CD4-positive, alpha-beta T cell treated with Interleukin-15 for 1 hour (primary cell): ENCODE results near the gene AFP.

Experiments
- DNase-seq: peaks from one replicate; pipeline ENCODE4 v3.0.0-alpha.2; 2020

Gene AFP

DNA sequence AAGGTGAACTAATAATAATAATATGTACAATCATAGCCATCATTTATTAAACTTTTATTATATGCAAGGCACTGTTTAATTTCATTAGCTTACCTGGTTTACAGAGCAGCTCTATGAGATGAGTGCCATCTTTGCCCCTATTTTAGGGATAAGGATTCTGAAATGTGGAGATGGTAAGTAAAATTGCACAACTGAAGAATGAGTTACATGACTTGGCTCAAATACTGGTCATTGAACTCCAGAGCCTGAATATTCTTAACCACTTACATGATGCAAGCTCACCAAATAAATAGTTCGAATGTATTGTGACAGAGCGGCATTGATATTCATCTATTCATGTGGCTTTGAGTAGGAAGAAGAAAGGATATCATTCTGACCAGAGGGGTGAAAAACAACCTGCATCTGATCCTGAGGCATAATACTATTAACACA, 20.2 kb upstream of the AFP start:
- DNase-seq = no peak

DNA sequence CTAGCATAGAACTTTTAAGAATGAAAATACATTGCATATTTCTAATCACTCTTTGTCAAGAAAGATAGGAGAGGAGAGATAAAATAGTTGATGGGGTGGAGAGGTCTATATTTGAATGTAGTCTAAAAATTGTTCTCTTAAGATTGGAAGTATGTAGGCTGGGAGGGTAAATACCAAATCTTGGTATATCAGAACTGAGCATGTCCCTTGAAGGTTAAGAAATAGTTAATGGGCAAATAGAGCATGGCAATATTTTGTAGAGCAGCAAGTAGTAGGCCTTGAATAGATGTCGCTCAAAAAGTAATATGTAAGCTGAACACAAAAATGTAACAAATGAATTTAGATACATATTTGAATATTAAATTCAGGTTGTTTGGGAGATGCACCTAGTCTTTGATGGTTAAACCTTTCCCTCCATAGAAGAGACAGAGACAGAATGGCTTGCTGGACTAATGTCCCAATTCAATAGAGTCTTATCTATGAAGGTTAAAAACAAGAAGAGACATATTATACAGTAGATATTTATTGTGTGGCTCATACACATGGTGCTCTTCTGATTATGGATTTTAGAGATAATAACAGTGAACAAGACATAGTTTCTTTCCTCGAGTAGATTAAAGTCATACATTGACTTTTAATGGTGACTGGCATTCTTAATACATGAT, 19.5 kb upstream of the AFP start:
- DNase-seq = no peak

DNA sequence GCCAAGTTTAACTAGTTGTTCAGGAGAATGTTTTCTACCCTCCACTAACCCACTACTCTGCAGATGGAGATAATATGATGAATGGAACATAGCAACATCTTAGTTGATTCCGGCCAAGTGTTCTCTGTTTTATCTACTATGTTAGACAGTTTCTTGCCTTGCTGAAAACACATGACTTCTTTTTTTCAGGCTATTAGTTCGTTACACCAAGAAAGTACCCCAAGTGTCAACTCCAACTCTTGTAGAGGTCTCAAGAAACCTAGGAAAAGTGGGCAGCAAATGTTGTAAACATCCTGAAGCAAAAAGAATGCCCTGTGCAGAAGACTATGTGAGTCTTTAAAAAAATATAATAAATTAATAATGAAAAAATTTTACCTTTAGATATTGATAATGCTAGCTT, 18.7 kb upstream of the AFP start:
- no peak for DNase-seq

DNA sequence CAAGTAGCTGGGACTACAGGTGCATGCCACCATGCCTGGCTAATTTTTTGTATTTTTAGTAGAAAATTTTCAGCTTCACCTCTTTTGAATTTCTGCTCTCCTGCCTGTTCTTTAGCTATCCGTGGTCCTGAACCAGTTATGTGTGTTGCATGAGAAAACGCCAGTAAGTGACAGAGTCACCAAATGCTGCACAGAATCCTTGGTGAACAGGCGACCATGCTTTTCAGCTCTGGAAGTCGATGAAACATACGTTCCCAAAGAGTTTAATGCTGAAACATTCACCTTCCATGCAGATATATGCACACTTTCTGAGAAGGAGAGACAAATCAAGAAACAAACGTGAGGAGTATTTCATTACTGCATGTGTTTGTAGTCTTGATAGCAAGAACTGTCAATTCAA, 18.0 kb upstream of the AFP start:
- no peak for DNase-seq

DNA sequence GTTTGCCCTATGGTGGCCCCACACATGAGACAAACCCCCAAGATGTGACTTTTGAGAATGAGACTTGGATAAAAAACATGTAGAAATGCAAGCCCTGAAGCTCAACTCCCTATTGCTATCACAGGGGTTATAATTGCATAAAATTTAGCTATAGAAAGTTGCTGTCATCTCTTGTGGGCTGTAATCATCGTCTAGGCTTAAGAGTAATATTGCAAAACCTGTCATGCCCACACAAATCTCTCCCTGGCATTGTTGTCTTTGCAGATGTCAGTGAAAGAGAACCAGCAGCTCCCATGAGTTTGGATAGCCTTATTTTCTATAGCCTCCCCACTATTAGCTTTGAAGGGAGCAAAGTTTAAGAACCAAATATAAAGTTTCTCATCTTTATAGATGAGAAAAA, 17.3 kb upstream of the AFP start:
- no peak for DNase-seq

DNA sequence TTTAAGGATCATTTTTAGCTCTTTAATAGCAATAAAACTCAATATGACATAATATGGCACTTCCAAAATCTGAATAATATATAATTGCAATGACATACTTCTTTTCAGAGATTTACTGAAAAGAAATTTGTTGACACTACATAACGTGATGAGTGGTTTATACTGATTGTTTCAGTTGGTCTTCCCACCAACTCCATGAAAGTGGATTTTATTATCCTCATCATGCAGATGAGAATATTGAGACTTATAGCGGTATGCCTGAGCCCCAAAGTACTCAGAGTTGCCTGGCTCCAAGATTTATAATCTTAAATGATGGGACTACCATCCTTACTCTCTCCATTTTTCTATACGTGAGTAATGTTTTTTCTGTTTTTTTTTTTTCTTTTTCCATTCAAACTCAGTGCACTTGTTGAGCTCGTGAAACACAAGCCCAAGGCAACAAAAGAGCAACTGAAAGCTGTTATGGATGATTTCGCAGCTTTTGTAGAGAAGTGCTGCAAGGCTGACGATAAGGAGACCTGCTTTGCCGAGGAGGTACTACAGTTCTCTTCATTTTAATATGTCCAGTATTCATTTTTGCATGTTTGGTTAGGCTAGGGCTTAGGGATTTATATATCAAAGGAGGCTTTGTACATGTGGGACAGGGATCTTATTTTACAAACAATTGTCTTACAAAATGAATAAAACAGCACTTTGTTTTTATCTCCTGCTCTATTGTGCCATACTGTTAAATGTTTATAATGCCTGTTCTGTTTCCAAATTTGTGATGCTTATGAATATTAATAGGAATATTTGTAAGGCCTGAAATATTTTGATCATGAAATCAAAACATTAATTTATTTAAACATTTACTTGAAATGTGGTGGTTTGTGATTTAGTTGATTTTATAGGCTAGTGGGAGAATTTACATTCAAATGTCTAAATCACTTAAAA, 16.6 kb upstream of the AFP start:
- DNase-seq = no peak

DNA sequence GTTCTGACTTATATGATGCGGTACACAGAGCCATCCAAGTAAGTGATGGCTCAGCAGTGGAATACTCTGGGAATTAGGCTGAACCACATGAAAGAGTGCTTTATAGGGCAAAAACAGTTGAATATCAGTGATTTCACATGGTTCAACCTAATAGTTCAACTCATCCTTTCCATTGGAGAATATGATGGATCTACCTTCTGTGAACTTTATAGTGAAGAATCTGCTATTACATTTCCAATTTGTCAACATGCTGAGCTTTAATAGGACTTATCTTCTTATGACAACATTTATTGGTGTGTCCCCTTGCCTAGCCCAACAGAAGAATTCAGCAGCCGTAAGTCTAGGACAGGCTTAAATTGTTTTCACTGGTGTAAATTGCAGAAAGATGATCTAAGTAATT, 15.4 kb upstream of the AFP start:
- no peak for DNase-seq

DNA sequence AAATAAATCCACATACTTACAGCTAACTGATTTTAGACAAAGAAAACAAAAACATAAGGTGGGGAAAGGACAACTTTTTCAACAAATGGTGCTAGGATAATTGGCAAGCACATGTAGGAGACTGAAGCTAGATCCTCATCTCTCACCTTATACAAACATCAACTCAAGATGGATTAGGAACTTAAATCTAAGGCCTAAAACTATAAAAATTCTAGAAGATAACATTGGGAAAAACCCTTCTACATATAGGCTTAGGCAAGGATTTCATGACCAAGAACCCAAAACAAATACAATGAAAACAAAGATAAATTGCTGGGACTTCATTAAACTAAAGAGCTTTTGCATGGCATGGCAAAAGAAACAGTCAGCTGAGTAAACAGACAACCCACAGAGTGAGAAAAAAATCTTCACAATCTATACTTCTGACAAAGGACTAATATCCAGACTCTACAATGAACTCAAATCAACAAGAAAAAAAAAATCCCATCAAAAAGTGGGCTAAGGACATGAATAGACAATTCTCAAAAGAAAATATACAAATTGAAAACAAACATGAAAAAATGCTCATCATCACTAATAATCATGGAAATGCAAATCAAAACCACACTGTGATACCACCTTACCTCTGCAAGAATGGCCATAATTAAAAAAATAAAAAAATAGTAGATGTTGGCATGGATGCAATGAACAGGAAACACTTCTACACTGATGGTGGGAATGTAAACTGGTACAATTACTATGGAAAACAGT, 14.1 kb upstream of the AFP start:
- DNase-seq = no peak

DNA sequence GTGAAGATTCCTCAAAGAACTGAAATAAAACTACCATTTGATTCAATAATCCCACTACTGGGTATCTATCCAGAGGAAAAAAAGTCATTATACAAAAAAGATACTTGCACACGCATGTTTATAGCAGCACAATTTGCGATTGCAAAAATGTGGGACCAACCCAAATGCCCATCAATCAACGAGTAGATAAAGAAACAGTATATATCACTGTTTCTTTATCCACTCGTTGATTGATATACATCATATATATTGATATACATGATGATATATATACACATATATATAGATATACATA, 13.6 kb upstream of the AFP start:
- DNase-seq = no peak

DNA sequence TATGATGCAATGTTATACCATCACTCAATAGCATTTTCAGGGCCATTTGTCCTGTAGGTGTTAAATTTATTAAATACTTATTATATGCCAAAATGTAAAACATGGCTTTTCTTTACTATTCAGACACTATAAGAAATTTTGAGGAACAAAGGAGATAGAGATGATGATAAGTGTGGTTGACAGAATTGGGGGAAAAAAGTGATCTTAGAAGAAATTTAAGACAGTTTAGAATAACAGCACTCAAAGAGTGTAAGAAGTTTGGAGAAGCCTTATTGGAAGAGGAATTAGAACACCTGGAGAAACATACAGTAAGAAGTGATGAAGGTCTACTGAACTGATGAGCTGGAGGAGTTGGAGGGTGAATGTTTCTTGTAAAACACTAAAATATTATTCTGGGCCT, 12.8 kb upstream of the AFP start:
- no peak for DNase-seq

DNA sequence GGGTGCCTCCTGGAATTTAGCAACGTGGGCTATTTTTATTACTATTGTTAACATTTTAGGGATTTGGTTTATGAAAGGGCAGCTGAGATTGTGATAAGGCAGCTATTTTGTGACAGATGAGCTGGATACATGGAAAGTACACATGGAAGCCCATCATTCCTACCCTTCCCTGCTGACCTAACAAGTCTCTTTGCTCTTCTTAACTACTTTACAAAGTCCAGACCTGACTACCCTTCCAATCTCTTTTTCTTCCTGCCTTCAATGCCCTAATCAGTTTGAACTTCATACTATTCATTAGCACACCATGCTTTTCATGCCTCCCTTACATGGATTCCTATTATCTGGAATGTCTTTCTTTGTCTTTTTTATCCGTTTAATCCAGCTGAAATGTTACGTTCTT, 9.4 kb upstream of the AFP start:
- DNase-seq = no peak

DNA sequence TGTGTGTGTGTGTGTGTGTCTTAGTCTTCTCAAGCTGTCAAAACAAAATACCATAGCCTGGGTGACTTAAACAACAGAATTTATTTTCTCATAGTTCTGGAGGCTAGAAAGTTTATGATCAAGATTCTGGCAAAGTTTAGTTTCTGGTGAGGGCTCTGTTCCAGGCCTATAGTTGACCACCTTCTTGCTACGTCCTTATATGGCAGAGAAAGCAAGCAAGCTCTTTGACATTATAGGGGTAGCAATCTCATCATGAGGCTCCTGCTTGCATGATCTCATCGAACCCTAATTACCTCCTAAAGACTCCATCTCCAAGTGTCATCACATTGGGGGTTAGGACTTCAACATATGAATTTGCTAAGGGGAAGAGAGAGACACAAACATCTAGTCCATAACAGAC, 6.9 kb upstream of the AFP start:
- no peak for DNase-seq

DNA sequence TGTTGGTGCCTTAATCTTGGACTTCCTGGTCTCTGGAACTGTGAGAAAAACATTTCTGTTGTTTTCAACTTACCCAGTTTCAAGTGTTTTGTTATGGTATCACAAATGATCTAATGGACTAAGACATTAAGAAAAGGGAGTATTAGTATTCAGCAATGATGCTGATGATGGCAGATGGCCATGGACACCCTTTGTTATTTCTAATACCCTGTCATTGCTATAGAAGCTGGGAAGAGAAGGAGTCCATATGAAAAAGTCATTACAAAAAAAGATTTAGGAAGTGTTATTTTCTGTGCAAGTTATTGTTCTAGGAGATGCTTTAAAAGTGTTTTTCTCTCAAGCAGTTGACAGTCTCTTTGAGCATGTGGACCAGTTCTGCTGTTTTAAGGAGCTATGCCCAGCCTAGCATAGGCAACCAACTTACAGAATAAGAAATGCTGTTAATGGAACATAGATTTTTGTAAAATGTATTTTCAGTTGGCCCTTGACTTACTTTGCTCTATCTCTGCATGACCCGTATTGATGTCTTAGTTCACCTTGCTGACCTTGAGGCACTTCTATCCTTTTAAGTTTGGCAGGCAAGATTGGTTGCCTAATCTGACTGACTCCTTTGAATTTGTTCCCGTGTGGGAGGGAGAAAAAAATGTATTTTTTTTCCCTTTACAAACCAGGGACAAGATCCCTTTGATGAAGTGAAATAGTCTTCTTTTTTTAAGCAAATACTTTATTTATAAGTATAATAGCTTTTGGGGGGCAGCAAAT, 6.0 kb upstream of the AFP start:
- no peak for DNase-seq

DNA sequence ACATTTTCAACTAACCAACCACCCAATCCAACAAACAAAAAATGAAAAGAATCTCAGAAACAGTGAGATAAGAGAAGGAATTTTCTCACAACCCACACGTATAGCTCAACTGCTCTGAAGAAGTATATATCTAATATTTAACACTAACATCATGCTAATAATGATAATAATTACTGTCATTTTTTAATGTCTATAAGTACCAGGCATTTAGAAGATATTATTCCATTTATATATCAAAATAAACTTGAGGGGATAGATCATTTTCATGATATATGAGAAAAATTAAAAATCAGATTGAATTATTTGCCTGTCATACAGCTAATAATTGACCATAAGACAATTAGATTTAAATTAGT, 4.2 kb upstream of the AFP start:
- no peak for DNase-seq

DNA sequence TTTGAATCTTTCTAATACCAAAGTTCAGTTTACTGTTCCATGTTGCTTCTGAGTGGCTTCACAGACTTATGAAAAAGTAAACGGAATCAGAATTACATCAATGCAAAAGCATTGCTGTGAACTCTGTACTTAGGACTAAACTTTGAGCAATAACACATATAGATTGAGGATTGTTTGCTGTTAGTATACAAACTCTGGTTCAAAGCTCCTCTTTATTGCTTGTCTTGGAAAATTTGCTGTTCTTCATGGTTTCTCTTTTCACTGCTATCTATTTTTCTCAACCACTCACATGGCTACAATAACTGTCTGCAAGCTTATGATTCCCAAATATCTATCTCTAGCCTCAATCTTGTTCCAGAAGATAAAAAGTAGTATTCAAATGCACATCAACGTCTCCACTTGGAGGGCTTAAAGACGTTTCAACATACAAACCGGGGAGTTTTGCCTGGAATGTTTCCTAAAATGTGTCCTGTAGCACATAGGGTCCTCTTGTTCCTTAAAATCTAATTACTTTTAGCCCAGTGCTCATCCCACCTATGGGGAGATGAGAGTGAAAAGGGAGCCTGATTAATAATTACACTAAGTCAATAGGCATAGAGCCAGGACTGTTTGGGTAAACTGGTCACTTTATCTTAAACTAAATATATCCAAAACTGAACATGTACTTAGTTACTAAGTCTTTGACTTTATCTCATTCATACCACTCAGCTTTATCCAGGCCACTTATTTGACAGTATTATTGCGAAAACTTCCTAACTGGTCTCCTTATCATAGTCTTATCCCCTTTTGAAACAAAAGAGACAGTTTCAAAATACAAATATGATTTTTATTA, 3.6 kb upstream of the AFP start:
- DNase-seq = no peak

DNA sequence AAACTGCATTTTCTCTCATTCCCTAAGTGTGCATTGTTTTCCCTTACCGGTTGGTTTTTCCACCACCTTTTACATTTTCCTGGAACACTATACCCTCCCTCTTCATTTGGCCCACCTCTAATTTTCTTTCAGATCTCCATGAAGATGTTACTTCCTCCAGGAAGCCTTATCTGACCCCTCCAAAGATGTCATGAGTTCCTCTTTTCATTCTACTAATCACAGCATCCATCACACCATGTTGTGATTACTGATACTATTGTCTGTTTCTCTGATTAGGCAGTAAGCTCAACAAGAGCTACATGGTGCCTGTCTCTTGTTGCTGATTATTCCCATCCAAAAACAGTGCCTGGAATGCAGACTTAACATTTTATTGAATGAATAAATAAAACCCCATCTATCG, 2.9 kb upstream of the AFP start:
- no peak for DNase-seq

DNA sequence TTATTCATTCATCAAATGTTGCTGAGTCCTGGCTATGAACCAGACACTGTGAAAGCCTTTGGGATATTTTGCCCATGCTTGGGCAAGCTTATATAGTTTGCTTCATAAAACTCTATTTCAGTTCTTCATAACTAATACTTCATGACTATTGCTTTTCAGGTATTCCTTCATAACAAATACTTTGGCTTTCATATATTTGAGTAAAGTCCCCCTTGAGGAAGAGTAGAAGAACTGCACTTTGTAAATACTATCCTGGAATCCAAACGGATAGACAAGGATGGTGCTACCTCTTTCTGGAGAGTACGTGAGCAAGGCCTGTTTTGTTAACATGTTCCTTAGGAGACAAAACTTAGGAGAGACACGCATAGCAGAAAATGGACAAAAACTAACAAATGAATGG, 1.7 kb upstream of the AFP start:
- no peak for DNase-seq

DNA sequence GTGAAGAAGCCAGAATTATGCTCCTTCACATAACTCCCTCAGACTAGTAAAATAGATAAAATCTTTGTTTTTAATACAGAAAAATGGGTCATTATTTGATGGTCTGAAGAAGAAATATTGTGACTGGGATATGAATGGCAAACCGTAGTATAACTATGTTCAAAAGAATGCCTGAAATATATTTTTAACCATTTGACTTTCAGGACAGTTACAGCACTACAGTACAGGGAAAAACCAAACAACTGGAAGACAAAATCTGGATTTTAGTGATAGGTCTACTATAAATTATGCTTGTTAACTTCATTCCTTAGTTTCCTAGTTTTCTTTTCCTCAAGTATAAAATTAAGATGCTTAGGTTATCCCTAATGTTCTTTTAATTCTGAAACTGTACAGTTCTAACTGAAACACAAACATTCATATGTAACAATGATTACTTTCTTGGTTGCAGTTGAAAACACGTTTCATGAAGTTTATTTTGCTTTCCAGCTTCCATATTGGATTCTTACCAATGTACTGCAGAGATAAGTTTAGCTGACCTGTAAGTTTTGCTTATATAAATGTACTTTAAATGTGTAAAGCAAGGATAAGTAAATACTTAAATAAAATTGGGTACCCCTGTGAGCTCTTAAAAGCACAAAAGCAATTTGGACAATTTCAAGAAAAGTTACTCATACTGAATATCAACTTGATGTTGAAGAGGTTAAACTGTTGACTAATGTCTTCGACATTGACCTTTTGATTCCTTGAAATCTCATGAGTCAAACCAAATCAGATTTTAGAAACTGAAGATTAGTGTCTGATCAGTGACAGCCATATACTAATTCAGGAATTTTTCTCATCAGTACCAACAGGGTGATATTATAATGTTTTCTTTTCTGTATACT, 895 bp downstream of the AFP start:
- no peak for DNase-seq

DNA sequence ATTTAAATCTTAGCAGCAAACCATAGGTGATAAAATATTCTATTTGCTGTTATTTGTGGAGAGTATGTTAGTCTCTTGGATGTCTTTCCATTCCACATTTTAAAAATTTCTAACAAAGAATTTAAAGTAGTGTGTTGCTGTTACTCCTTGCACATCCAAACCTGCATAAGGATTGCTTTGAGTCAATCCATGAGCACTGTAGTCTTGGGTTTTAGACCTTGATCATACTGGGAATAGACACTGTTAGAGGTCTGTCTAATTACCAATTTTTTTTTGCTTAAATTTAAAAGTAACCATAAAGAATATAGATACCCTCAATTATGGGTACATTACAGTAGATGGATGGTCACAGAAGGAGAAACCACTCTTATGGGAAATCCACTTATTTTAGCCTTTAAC, 1.5 kb downstream of the AFP start:
- DNase-seq = no peak

DNA sequence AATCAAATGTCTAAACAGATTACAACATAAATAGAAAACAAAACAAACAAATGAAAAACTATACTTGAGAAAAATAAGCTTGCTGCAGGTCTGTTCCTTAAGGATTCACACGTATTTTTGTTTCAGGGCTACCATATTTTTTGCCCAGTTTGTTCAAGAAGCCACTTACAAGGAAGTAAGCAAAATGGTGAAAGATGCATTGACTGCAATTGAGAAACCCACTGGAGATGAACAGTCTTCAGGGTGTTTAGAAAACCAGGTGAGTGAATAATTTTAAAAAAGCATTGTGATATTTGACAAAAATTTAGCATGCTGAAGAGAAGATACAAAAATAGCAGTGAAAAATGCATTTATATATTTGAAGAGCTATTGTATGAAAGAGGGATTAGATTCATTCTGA, 2.0 kb downstream of the AFP start:
- DNase-seq = no peak

DNA sequence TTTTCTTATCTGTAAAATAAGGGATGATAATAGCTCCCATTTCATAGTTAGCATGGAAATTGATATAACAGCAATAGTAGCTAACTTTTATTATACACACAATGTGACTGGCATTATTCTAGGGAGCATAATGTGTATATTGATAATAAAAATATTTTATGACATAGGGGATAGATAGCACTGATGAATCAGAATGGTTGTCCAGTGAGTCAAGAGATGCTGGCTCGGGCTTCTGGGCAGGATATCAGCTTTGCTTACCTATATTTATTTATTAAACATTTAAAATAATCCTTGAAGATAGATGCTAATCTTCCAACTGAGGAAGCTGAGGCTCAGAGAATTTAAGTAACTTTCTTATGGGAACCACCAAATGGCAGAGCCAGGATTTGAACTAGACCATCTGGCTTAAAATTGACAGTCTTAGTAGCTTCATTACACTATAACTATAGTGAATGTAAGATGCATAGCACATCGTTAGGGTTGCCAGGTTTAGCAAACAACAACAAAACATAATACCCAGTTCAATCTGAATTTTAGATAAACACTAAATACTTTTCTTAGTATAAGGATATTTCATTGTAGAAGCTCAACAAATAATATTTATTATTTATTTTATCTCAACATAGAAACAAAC, 2.7 kb downstream of the AFP start:
- DNase-seq = no peak
